Measurements from ENCODE around the gene FTCD.

DNA sequence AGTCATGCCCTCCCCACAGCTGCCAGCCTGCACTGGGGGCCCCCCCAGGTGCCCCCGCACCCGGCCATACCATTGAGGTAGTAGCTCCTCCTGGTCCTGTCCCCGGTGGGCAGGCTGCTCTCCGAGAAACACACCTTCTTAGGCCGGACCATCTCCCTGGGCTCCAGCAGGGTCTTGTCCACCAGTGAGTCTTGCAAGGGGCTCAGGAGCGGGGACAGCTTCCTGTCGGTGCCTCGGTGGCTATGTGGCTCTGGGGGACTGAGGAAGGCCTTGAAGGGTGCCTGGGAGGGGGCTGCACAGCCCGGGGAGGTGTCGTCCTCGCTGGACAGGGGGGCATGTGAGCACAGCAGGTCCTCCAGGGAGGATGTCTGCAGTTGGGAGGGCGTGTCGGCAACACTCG is 12.9 kb upstream of the FTCD start:
- no peak for TF ChIP-seq POLR2A (IDR thresholded peaks at IDR 0.05; ENCODE audit: low read length)
- TF ChIP-seq GATA1 (IDR thresholded peaks at IDR 0.05; ENCODE audit: low read depth, low read length), result no peak
